ENCODE data around the gene ADAMTSL5. TPM values are rescaled to one million over a fixed set of nuclear protein-coding genes. Genes with fewer than 3 reads are reported as not detected.

ADAMTSL5 gene
- total and polyA plus RNA-seq, 2 of the 13 experiments (the other 11 are each of a cell fraction or from before 2014, with no cell fraction given), result 0.60 to 2.7 TPM

- peak; percentile 50 for TF ChIP-seq PAXIP1 (CRISPR knock-in tag; conservative IDR thresholded peaks at IDR 0.05)
- TF ChIP-seq IRX3 (CRISPR knock-in tag; IDR thresholded peaks at IDR 0.05; ENCODE audit: borderline replicate concordance, low read depth), result no peak
- peak; percentile 91 for TF ChIP-seq RBFOX2 (IDR thresholded peaks at IDR 0.05; ENCODE audit: low read depth, low read length)
- TF ChIP-seq ZNF451 (CRISPR knock-in tag; IDR thresholded peaks at IDR 0.05), result no peak
- no peak for TF ChIP-seq ZNF407 (CRISPR knock-in tag; IDR thresholded peaks at IDR 0.05; ENCODE audit: not compliant biosample characterization)
- TF ChIP-seq ZNF510 (CRISPR knock-in tag; IDR thresholded peaks at IDR 0.05; ENCODE audit: low read depth), result no peak
- TF ChIP-seq CREB3 (CRISPR knock-in tag; IDR thresholded peaks at IDR 0.05), result no peak
- TF ChIP-seq GTF2F1 (IDR thresholded peaks at IDR 0.05; ENCODE audit: low read length), result no peak
- TF ChIP-seq NKX3-1 (CRISPR knock-in tag; IDR thresholded peaks at IDR 0.05), result no peak; the same call in 1 of the 2 replicates
- TF ChIP-seq ZSCAN5A (CRISPR knock-in tag; IDR thresholded peaks at IDR 0.05; ENCODE audit: borderline replicate concordance), result no peak
- TF ChIP-seq STAT5B (CRISPR knock-in tag; IDR thresholded peaks at IDR 0.05), result no peak
- no peak for TF ChIP-seq ZNF879 (CRISPR knock-in tag; IDR thresholded peaks at IDR 0.05)
Measured at GRCh38 chr19:1478934-1479707, 33.7 kb downstream of the ADAMTSL5 start, which contains the start of gene C19orf25 (continued).

All from HepG2 (cell line).